Suprapubic skin (tissue), 4 donors: Measurements from ENCODE around the gene MPC2. TPM values are rescaled to one million over a fixed set of nuclear protein-coding genes. Genes with fewer than 3 reads are reported as not detected.

Experiments used
- DNase-seq, 2 donors: peaks; one replicate each; pipeline ENCODE4 v3.0.0-alpha.2; 2019; ENCODE audit warnings: low spot score in 2 of 2
- H3K27ac ChIP-seq: fragments of 200-600 bp; sonication (generic); one replicate; pipeline ENCODE4 v1.5.1; 2019
- H3K27me3 ChIP-seq: fragments of 200-600 bp; sonication (generic); one replicate; pipeline ENCODE4 v1.5.1; 2019
- H3K36me3 ChIP-seq: fragments of 200-600 bp; sonication (generic); one replicate; pipeline ENCODE4 v1.5.1; 2019
- H3K4me1 ChIP-seq: fragments of 200-600 bp; sonication (generic); one replicate; pipeline ENCODE4 v1.5.1; 2019
- H3K4me3 ChIP-seq: fragments of 200-600 bp; sonication (generic); one replicate; pipeline ENCODE4 v1.5.1; 2019; ENCODE audit warnings: mild to moderate bottlenecking
- H3K9me3 ChIP-seq: fragments of 200-600 bp; sonication (generic); one replicate; pipeline ENCODE4 v1.5.1; 2019
- EP300 ChIP-seq: sonication (generic); formaldehyde crosslinking; IDR thresholded peaks from one replicate; pipeline ENCODE4 v1.6.1; 2017; ENCODE audit warnings: antibody characterized with exemption
- POLR2A ChIP-seq, 2 donors: fragments of 450-650 bp; IDR thresholded peaks; one replicate each; pipeline ENCODE4 v1.6.1; 2017; ENCODE audit warnings: antibody characterized with exemption in 2 of 2, mild to moderate bottlenecking in 2 of 2, moderate library complexity in 2 of 2
- POLR2AphosphoS5 ChIP-seq, 3 donors: sonication (generic); formaldehyde crosslinking; IDR thresholded peaks; one replicate each; pipeline ENCODE4 v1.6.1; 2017; ENCODE audit warnings: antibody characterized with exemption in 3 of 3
- WGBS: methylation state at CpG from one replicate; pipeline ENCODE4 v1.1.5; 2018; 5-methylcytosine and 5-hydroxymethylcytosine counted together
- total RNA-seq, 4 donors: library from RNA; depleted of rRNA; stranded (reverse); fragments of >200 nt; gene quantifications; one replicate each; pipeline ENCODE4 v1.1.0, GENCODE V29; 2016
- TF ChIP-seq, protein P1 (sequence below), 2 donors: fragments of 200-600 bp in 1 of 2; fragments of 450-650 bp in 1 of 2; sonication (generic) in 1 of 2; IDR thresholded peaks; one replicate each; pipeline ENCODE4 v1.5.1; 2016 to 2019; ENCODE audit warnings: antibody characterized with exemption in 2 of 2, mild to moderate bottlenecking in 1 of 2, moderate library complexity in 1 of 2

The MPC2 gene
- total RNA-seq, 4 donors from 2014 or later, result 16.5 to 47.3 (median 34.4) TPM

DNA sequence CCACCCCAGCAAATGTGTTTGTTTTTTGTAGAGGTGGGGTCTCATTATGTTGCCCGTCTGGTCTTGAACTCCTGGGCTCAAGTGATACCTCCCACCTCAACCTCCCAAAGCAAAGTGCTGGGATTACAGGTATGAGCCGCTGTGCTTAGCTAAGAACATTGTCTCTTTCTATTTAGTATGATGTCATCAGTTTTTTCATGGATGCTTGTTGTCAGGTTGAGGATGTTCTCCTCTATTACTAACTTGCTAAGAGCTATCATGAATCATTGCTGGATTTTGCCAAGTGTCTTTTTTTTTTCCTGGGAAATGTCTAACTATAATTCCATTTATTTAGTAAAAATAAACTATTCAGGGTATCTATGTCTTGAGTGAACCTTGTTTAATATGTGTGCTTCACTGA is 19.0 kb upstream of the MPC2 start:
- no peaks in the 10 kb centered on the region for H3K9me3 ChIP-seq
- TF ChIP-seq POLR2AphosphoS5 (IDR thresholded peaks at IDR 0.05) (no peak), EP300 (no peak), POLR2A (IDR thresholded peaks at IDR 0.05) (no peak)
- TF ChIP-seq, protein P1, sequence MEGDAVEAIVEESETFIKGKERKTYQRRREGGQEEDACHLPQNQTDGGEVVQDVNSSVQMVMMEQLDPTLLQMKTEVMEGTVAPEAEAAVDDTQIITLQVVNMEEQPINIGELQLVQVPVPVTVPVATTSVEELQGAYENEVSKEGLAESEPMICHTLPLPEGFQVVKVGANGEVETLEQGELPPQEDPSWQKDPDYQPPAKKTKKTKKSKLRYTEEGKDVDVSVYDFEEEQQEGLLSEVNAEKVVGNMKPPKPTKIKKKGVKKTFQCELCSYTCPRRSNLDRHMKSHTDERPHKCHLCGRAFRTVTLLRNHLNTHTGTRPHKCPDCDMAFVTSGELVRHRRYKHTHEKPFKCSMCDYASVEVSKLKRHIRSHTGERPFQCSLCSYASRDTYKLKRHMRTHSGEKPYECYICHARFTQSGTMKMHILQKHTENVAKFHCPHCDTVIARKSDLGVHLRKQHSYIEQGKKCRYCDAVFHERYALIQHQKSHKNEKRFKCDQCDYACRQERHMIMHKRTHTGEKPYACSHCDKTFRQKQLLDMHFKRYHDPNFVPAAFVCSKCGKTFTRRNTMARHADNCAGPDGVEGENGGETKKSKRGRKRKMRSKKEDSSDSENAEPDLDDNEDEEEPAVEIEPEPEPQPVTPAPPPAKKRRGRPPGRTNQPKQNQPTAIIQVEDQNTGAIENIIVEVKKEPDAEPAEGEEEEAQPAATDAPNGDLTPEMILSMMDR (IDR thresholded peaks at IDR 0.05), result no peak
- peaks cover 34% of the 10 kb centered on the region for H3K36me3 ChIP-seq
- peaks cover 3% of the 10 kb centered on the region for H3K4me1 ChIP-seq
- no peak overlapping the region for H3K4me3 ChIP-seq
- H3K27ac ChIP-seq, result no peak overlapping the region
- WGBS, result 100% methylated on average over 2 of the region's 2 CpGs
- H3K27me3 ChIP-seq, result no peaks in the 10 kb centered on the region
- DNase-seq, result no peak

DNA sequence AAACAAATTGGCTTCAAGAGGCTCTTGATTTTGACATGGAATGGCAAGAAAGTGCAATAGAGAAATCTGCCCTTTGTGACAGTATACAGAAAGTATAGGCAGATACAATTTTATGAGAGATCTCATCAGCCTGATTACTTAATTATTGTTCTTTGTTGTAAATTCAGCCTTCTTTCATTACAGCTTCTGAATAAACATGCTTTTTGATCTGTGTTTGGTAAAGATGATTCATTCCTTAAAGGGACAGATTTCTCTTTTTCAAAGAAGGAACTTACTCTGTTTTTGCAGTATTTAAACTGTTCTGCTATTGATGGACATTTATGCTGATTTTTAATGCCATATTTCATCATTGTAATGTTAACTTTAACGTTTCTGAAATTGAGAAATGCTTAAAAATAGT is 13.7 kb upstream of the MPC2 start:
- peaks cover 34% of the 10 kb centered on the region for H3K36me3 ChIP-seq
- no peak for DNase-seq
- WGBS, result 41% methylated on average over 1 of the region's 1 CpG
- H3K4me3 ChIP-seq, result no peak overlapping the region
- peaks cover 7% of the 10 kb centered on the region for H3K4me1 ChIP-seq
- H3K9me3 ChIP-seq, result no peaks in the 10 kb centered on the region
- H3K27me3 ChIP-seq, result no peaks in the 10 kb centered on the region
- TF ChIP-seq EP300 (no peak), POLR2A (IDR thresholded peaks at IDR 0.05) (no peak), POLR2AphosphoS5 (IDR thresholded peaks at IDR 0.05) (no peak)
- TF ChIP-seq, protein P1 (IDR thresholded peaks at IDR 0.05), result no peak
- H3K27ac ChIP-seq, result no peak overlapping the region

DNA sequence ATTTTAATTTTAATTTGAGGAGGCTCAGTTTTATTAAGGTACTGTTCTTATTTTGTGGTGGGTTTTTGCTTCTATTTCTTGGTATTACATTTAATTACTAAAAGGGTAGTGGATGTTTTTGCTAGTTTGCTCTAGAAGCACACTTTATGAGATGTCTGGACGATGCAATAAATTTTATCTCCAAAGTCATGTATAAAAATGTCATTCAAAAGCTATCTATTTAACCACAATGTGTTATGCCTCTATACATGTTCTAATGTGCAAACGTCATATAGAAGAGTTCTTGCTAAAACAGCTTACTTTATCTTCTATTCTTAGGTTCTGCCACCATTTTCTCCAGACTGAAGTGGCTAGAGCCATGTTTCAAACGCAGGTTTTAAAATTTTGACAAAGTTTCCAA is 12.9 kb upstream of the MPC2 start:
- Histone ChIP-seq H3K36me3 (peaks cover 29% of the 10 kb centered on the region), H3K27me3 (no peaks in the 10 kb centered on the region), H3K9me3 (no peaks in the 10 kb centered on the region), H3K27ac (no peak overlapping the region), H3K4me3 (no peak overlapping the region), H3K4me1 (peaks cover 7% of the 10 kb centered on the region)
- WGBS, result 91% methylated on average over 3 of the region's 3 CpGs
- no peak for DNase-seq
- TF ChIP-seq POLR2AphosphoS5 (IDR thresholded peaks at IDR 0.05) (no peak), EP300 (no peak), POLR2A (IDR thresholded peaks at IDR 0.05) (no peak)
- TF ChIP-seq, protein P1 (IDR thresholded peaks at IDR 0.05), result no peak

DNA sequence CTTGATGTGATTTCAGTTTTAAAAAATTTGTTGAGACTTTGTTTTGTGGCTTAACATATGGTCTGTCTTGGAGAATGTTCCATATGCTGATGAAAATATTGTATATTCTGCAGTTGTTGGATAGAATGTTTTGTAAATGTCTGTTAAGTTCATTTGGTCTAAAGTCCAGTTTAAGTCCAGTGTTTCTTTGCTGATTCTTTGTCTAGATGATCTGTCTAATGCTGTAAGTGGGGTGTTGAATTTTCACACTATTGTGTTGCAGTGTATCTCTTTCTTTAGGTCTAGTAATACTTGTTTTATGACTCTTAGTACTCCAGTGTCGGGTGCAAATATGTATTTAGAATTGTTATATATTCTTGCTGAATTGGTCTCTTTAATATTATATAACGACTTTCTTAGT is 10.9 kb upstream of the MPC2 start:
- peaks cover 7% of the 10 kb centered on the region for H3K4me1 ChIP-seq
- no peak overlapping the region for H3K4me3 ChIP-seq
- H3K27me3 ChIP-seq, result no peaks in the 10 kb centered on the region
- no peaks in the 10 kb centered on the region for H3K9me3 ChIP-seq
- 90% methylated on average over 2 of the region's 2 CpGs for WGBS
- H3K36me3 ChIP-seq, result peaks cover 9% of the 10 kb centered on the region
- H3K27ac ChIP-seq, result no peak overlapping the region
- DNase-seq, result no peak
- TF ChIP-seq POLR2A (IDR thresholded peaks at IDR 0.05), result no peak
- TF ChIP-seq, protein P1 (IDR thresholded peaks at IDR 0.05), result no peak
- TF ChIP-seq EP300, result no peak
- TF ChIP-seq POLR2AphosphoS5 (IDR thresholded peaks at IDR 0.05), result no peak

DNA sequence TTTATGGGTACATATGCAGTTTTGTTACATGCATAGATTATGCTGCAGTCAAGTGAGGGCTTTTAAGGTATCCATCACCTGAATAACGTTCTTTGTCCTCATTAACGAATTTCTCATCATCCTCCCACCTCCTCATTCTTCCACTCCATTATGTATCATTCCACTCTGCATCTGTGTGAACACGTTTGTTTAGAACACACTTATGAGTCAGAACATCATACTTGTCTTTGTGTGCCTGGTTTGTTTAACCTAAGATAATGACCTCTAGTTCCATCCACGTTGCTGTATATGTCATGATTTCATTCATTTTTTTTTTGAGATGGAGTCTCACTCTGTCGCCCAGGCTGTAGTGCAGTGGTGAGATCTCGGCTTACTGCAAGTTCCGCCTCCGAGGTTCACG is 6.7 kb upstream of the MPC2 start:
- peaks cover 4% of the 10 kb centered on the region for H3K36me3 ChIP-seq
- WGBS, result 94% methylated on average over 9 of the region's 9 CpGs
- H3K9me3 ChIP-seq, result no peaks in the 10 kb centered on the region
- H3K27ac ChIP-seq, result no peak overlapping the region
- H3K27me3 ChIP-seq, result no peaks in the 10 kb centered on the region
- H3K4me3 ChIP-seq, result no peak overlapping the region
- H3K4me1 ChIP-seq, result peaks cover 6% of the 10 kb centered on the region
- no peak for DNase-seq
- no peak for TF ChIP-seq EP300
- TF ChIP-seq POLR2AphosphoS5 (IDR thresholded peaks at IDR 0.05), result no peak
- no peak for TF ChIP-seq POLR2A (IDR thresholded peaks at IDR 0.05)
- TF ChIP-seq, protein P1 (IDR thresholded peaks at IDR 0.05), result no peak
